Measurements from ENCODE around the gene MGA. TPM values are rescaled to one million over a fixed set of nuclear protein-coding genes. Genes with fewer than 3 reads are reported as not detected.
A peak's percentile ranks its signal among the peaks of the same experiment; 100 is the strongest.

The MGA gene
- total RNA-seq, 1 experiment from 2014 or later, result 35.9 TPM

DNA sequence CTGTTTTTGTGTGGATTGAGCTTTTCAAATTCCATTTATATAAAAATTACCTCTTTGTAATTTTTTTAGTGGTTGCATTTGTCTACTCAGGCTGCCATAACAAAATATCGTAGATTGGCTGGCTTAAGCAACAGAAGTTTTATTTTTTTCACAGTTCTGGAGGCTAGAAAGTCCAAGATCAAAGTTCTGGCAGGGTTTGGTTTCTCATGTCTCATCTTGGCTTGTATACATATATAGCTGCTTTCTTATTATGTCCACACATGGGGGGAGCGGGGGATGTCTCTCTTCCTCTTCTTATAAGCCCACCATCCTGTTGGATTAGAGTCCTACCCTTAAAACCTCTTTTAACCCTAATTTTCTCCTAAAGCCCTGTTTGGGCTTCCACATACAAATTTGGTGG lies 28.5 kb downstream of the MGA start (continued):
- TF ChIP-seq AFF4 (CRISPR knock-in tag; IDR thresholded peaks at IDR 0.05; ENCODE audit: borderline replicate concordance), result no peak
- no peak for TF ChIP-seq NFYB (CRISPR knock-in tag; conservative IDR thresholded peaks at IDR 0.05; ENCODE audit: low read depth)
- TF ChIP-seq NR2C2 (CRISPR knock-in tag; IDR thresholded peaks at IDR 0.05), result no peak
- no peak for TF ChIP-seq TCF7 (CRISPR knock-in tag; IDR thresholded peaks at IDR 0.05; ENCODE audit: low read depth)
- TF ChIP-seq, protein P1, sequence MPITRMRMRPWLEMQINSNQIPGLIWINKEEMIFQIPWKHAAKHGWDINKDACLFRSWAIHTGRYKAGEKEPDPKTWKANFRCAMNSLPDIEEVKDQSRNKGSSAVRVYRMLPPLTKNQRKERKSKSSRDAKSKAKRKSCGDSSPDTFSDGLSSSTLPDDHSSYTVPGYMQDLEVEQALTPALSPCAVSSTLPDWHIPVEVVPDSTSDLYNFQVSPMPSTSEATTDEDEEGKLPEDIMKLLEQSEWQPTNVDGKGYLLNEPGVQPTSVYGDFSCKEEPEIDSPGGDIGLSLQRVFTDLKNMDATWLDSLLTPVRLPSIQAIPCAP (CRISPR knock-in tag; IDR thresholded peaks at IDR 0.05), result no peak
- TF ChIP-seq, protein P2, sequence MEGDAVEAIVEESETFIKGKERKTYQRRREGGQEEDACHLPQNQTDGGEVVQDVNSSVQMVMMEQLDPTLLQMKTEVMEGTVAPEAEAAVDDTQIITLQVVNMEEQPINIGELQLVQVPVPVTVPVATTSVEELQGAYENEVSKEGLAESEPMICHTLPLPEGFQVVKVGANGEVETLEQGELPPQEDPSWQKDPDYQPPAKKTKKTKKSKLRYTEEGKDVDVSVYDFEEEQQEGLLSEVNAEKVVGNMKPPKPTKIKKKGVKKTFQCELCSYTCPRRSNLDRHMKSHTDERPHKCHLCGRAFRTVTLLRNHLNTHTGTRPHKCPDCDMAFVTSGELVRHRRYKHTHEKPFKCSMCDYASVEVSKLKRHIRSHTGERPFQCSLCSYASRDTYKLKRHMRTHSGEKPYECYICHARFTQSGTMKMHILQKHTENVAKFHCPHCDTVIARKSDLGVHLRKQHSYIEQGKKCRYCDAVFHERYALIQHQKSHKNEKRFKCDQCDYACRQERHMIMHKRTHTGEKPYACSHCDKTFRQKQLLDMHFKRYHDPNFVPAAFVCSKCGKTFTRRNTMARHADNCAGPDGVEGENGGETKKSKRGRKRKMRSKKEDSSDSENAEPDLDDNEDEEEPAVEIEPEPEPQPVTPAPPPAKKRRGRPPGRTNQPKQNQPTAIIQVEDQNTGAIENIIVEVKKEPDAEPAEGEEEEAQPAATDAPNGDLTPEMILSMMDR (IDR thresholded peaks at IDR 0.05), result no peak
- no peak for TF ChIP-seq NFE2L1 (CRISPR knock-in tag; IDR thresholded peaks at IDR 0.05)
- TF ChIP-seq CBFB (CRISPR knock-in tag; IDR thresholded peaks at IDR 0.05; ENCODE audit: low read depth), result no peak

DNA sequence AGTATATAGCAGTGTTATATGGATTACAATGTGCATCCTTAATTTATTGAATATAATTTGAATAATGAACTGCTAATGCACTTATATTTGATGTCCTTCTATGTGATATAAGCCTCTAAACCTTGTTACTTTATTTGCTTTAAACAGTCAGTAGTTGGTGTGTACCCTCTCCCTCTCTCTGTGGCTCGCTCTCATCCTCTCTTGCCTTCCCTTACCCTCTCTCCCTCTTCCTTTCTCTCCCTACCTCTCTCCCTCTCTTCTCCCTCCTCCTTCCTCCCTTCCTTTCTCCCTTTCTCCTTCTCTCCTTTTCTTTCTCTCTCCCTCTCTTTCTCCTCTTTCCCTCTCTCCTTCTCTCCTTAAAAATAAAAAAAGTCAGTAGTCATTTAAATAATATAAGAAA lies 28.9 kb downstream of the MGA start:
- Mint-ChIP-seq H3K9me3 (no peaks in the 10 kb centered on the region), H3K27ac (no peak overlapping the region), H3K4me1 (peaks cover 30% of the 10 kb centered on the region), H3K4me3 (no peak overlapping the region), H3K36me3 (0 out of 2 replicates have a peak, but pooled peaks cover 3% of the 10 kb centered on the region), H3K27me3 (ENCODE audit: low read depth) (no peaks in the 10 kb centered on the region)
- DNase-seq (ENCODE audit: low spot score) (no peak), ATAC-seq (no peak)
- ChIA-PET POLR2A (no interaction called here), CTCF (no interaction called here)
- TF ChIP-seq ZNF423 (CRISPR knock-in tag; IDR thresholded peaks at IDR 0.05), result no peak

DNA sequence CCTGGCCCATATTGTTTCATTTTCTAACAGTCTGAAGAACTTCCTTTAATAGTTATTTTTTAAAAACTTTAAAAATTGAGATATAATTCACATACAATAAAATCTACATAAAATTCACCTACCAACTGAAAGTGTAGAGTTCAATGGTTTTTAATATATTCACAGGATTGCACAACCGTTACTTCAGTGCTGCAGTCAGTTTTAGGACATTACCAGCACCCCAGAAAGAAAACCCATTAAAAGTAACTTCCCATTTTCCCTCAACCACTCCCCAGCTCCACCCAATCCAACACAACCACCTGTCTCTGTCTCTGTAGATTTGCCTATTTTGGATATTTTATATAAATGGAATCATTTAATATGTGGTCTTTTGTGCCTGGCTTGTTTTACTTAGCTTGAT lies 29.6 kb downstream of the MGA start:
- ATAC-seq (no peak), DNase-seq (ENCODE audit: low spot score) (no peak)
- Mint-ChIP-seq H3K36me3 (no peaks in the 10 kb centered on the region), H3K9me3 (no peaks in the 10 kb centered on the region), H3K27ac (peak overlapping the region; percentile 84; the same call in 1 of the 2 replicates), H3K4me1 (peaks cover 30% of the 10 kb centered on the region), H3K4me3 (no peak overlapping the region), H3K27me3 (ENCODE audit: low read depth) (no peaks in the 10 kb centered on the region)
- CTCF ChIA-PET, result interaction anchor here (0.7 kb wide), 1 partner anchor 510 kb away, joined by 4 read pairs; no protein-coding TSS in a partner anchor
- POLR2A ChIA-PET, result interaction anchor here (1.0 kb wide), 1 partner anchor 84 kb away, joined by 3 read pairs; the partner anchor contains the start of gene MAPKBP1
- TF ChIP-seq ZNF317 (CRISPR knock-in tag; IDR thresholded peaks at IDR 0.05; ENCODE audit: borderline replicate concordance, low read depth) (no peak), NR3C1 (CRISPR knock-in tag; conservative IDR thresholded peaks at IDR 0.05; ENCODE audit: low read depth) (no peak), TP53 (CRISPR knock-in tag; IDR thresholded peaks at IDR 0.05) (no peak), FOXJ3 (CRISPR knock-in tag; IDR thresholded peaks at IDR 0.05; ENCODE audit: borderline replicate concordance) (no peak), NFATC4 (CRISPR knock-in tag; IDR thresholded peaks at IDR 0.05) (no peak)
- TF ChIP-seq, protein P3, sequence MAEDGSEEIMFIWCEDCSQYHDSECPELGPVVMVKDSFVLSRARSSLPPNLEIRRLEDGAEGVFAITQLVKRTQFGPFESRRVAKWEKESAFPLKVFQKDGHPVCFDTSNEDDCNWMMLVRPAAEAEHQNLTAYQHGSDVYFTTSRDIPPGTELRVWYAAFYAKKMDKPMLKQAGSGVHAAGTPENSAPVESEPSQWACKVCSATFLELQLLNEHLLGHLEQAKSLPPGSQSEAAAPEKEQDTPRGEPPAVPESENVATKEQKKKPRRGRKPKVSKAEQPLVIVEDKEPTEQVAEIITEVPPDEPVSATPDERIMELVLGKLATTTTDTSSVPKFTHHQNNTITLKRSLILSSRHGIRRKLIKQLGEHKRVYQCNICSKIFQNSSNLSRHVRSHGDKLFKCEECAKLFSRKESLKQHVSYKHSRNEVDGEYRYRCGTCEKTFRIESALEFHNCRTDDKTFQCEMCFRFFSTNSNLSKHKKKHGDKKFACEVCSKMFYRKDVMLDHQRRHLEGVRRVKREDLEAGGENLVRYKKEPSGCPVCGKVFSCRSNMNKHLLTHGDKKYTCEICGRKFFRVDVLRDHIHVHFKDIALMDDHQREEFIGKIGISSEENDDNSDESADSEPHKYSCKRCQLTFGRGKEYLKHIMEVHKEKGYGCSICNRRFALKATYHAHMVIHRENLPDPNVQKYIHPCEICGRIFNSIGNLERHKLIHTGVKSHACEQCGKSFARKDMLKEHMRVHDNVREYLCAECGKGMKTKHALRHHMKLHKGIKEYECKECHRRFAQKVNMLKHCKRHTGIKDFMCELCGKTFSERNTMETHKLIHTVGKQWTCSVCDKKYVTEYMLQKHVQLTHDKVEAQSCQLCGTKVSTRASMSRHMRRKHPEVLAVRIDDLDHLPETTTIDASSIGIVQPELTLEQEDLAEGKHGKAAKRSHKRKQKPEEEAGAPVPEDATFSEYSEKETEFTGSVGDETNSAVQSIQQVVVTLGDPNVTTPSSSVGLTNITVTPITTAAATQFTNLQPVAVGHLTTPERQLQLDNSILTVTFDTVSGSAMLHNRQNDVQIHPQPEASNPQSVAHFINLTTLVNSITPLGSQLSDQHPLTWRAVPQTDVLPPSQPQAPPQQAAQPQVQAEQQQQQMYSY (CRISPR knock-in tag; IDR thresholded peaks at IDR 0.05), result no peak

Data from WTC11 (cell line).